Heart left ventricle (tissue), 13 donors: ENCODE measurements around the gene CGB8.

Experiments
- CTCF ChIP-seq, 12 donors: fragments of 200-600 bp; sonication (generic) in 4 of 12; IDR thresholded peaks; one replicate each; pipeline versions ENCODE4 v1.5.0 to v1.8.0; 2018 to 2022; ENCODE audit warnings: antibody characterized with exemption in 12 of 12, mild to moderate bottlenecking in 5 of 12
- POLR2A ChIP-seq, 2 donors: fragments of 450-650 bp; IDR thresholded peaks; one replicate each; pipeline ENCODE4 v1.6.1; 2017; ENCODE audit warnings: antibody characterized with exemption in 2 of 2, mild to moderate bottlenecking in 2 of 2, moderate library complexity in 2 of 2
- donor health status: ischemic (EF 13 %, LVEDD 7.1; RV severe dilation, severe dysfunction).
- donor health status: DM: no; HTN: yes; CAD: no.
- donor health status: DM: no; HTN: no; CAD: no.
- donor health status: ischemic (EF 25% LVEDD 6.9; RV normal size, moderate dysfunction).
- donor health status: ischemic (EF 25% LVEDD 5.7; RV mildly dilated, moderate dysfunction).
- donor health status: ischemic (EF 35%, LVEDD 5.7; RV mildly dilated, moderate dysfunction).
- donor health status: nonischemic (EF 11% LVEDD 7.7; RV severe dilation, severe dysfunction).
- donor health status: DM: yes; HTN: yes; CAD: no.
- donor health status: PGD.
- donor health status: ischemic (EF 29% LVEDD 5.4; RV normal size, mild dysfunction).
- donor health status: nonischemic (EF 23%, LVEDD 6.1; RV moderate dilation, normal function).

GRCh38 chr19:49094505-49095482 lies 45.9 kb upstream of the CGB8 start:
- TF ChIP-seq POLR2A (IDR thresholded peaks at IDR 0.05) (no peak), CTCF (IDR thresholded peaks at IDR 0.05) (no peak)
